ENCODE results near the gene ITPR3. TPM values are rescaled to one million over a fixed set of nuclear protein-coding genes. Genes with fewer than 3 reads are reported as not detected.

Gene ITPR3
- total RNA-seq, 1 donor from 2014 or later = 6.4 TPM

- Mint-ChIP-seq H3K27ac (no peak overlapping the region), H3K36me3 (no peaks in the 10 kb centered on the region), H3K9me3 (no peaks in the 10 kb centered on the region), H3K4me3 (no peak overlapping the region), H3K4me1 (no peaks in the 10 kb centered on the region), H3K27me3 (ENCODE audit: low read depth) (no peaks in the 10 kb centered on the region)
- no peak for DNase-seq (ENCODE audit: low spot score in 2 of 2, unreplicated experiment in 2 of 2)
- TF ChIP-seq, protein P1, sequence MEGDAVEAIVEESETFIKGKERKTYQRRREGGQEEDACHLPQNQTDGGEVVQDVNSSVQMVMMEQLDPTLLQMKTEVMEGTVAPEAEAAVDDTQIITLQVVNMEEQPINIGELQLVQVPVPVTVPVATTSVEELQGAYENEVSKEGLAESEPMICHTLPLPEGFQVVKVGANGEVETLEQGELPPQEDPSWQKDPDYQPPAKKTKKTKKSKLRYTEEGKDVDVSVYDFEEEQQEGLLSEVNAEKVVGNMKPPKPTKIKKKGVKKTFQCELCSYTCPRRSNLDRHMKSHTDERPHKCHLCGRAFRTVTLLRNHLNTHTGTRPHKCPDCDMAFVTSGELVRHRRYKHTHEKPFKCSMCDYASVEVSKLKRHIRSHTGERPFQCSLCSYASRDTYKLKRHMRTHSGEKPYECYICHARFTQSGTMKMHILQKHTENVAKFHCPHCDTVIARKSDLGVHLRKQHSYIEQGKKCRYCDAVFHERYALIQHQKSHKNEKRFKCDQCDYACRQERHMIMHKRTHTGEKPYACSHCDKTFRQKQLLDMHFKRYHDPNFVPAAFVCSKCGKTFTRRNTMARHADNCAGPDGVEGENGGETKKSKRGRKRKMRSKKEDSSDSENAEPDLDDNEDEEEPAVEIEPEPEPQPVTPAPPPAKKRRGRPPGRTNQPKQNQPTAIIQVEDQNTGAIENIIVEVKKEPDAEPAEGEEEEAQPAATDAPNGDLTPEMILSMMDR (IDR thresholded peaks at IDR 0.05; ENCODE audit: unreplicated experiment) = no peak
Observed at GRCh38 chr6:33658982-33659689, 38.0 kb downstream of the ITPR3 start.

DNA sequence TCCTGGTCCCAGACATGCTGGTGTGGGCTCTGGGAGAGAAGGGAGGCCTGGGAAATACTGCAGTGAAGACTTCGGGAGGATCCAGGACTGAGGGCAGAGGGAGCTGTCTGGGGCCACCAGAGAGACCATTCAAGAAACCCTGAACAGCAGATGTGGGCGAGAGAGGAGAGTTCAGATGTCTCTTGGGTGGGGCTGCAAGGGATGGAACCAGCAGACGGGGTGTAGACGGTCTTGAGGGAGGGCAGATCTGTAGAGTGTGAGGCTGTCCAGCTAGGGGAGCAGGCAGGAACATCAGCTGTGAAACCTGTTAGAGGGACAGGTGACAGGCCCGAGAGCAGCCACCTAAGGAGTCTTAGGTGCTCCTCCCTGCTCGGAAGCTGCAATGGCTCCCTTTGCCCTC lies 38.9 kb downstream of the ITPR3 start:
- TF ChIP-seq, protein P1 (IDR thresholded peaks at IDR 0.05; ENCODE audit: unreplicated experiment) = no peak
- no peaks in the 10 kb centered on the region for H3K4me1 Mint-ChIP-seq
- no peak overlapping the region for H3K4me3 Mint-ChIP-seq
- H3K27me3 Mint-ChIP-seq (ENCODE audit: low read depth) = no peaks in the 10 kb centered on the region
- DNase-seq (ENCODE audit: low spot score in 2 of 2, unreplicated experiment in 2 of 2) = no peak
- H3K27ac Mint-ChIP-seq = no peak overlapping the region
- no peaks in the 10 kb centered on the region for H3K36me3 Mint-ChIP-seq
- H3K9me3 Mint-ChIP-seq = no peaks in the 10 kb centered on the region

GRCh38 chr6:33661106-33661838 lies 40.1 kb downstream of the ITPR3 start:
- Mint-ChIP-seq H3K36me3 (no peaks in the 10 kb centered on the region), H3K9me3 (no peaks in the 10 kb centered on the region)

GRCh38 chr6:33662318-33662717 lies 41.2 kb downstream of the ITPR3 start:
- H3K27ac Mint-ChIP-seq = no peak overlapping the region
- no peaks in the 10 kb centered on the region for H3K27me3 Mint-ChIP-seq (ENCODE audit: low read depth)

More at GRCh38 chr6:33661106-33661838, 40.1 kb downstream of the ITPR3 start:
- Mint-ChIP-seq H3K4me3 (no peak overlapping the region), H3K4me1 (no peaks in the 10 kb centered on the region), H3K27me3 (ENCODE audit: low read depth) (no peaks in the 10 kb centered on the region), H3K27ac (no peak overlapping the region)
- TF ChIP-seq, protein P1 (IDR thresholded peaks at IDR 0.05; ENCODE audit: unreplicated experiment) = no peak
- DNase-seq (ENCODE audit: low spot score in 2 of 2, unreplicated experiment in 2 of 2) = no peak

GRCh38 chr6:33663028-33663427 lies 41.9 kb downstream of the ITPR3 start:
- Mint-ChIP-seq H3K27ac (no peak overlapping the region), H3K9me3 (no peaks in the 10 kb centered on the region), H3K27me3 (ENCODE audit: low read depth) (no peaks in the 10 kb centered on the region), H3K36me3 (no peaks in the 10 kb centered on the region), H3K4me3 (no peak overlapping the region), H3K4me1 (no peaks in the 10 kb centered on the region)
- no peak for DNase-seq (ENCODE audit: low spot score in 2 of 2, unreplicated experiment in 2 of 2)
- TF ChIP-seq, protein P1 (IDR thresholded peaks at IDR 0.05; ENCODE audit: unreplicated experiment) = no peak

More at GRCh38 chr6:33662318-33662717, 41.2 kb downstream of the ITPR3 start:
- Mint-ChIP-seq H3K4me1 (no peaks in the 10 kb centered on the region), H3K9me3 (no peaks in the 10 kb centered on the region), H3K36me3 (no peaks in the 10 kb centered on the region), H3K4me3 (no peak overlapping the region)
- TF ChIP-seq, protein P1 (IDR thresholded peaks at IDR 0.05; ENCODE audit: unreplicated experiment) = no peak
- DNase-seq (ENCODE audit: low spot score in 2 of 2, unreplicated experiment in 2 of 2) = no peak
